ENCODE measurements around the gene EP400.

GRCh38 chr12:131980263-131980662 lies 30.5 kb downstream of the EP400 start:
- TF ChIP-seq, protein P1, sequence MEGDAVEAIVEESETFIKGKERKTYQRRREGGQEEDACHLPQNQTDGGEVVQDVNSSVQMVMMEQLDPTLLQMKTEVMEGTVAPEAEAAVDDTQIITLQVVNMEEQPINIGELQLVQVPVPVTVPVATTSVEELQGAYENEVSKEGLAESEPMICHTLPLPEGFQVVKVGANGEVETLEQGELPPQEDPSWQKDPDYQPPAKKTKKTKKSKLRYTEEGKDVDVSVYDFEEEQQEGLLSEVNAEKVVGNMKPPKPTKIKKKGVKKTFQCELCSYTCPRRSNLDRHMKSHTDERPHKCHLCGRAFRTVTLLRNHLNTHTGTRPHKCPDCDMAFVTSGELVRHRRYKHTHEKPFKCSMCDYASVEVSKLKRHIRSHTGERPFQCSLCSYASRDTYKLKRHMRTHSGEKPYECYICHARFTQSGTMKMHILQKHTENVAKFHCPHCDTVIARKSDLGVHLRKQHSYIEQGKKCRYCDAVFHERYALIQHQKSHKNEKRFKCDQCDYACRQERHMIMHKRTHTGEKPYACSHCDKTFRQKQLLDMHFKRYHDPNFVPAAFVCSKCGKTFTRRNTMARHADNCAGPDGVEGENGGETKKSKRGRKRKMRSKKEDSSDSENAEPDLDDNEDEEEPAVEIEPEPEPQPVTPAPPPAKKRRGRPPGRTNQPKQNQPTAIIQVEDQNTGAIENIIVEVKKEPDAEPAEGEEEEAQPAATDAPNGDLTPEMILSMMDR (IDR thresholded peaks at IDR 0.05; ENCODE audit: poor library complexity) = no peak
- no peak for TF ChIP-seq EZH2 (IDR thresholded peaks at IDR 0.05; ENCODE audit: borderline replicate concordance)
- no peak for TF ChIP-seq EZH2phosphoT487 (IDR thresholded peaks at IDR 0.05; ENCODE audit: low read depth, severe bottlenecking, unreplicated experiment)
